Caco-2 (cell line): ENCODE data around the gene TP53TG5. TPM values are rescaled to one million over a fixed set of nuclear protein-coding genes. Genes with fewer than 3 reads are reported as not detected.

Experiments used
- BruUV-seq: library from RNA; stranded (reverse); fragments of 400-500 nt; replicated peaks from 2 replicates; lab custom pipeline; 2021; lab: Mats Ljungman, UMichigan
- CTCF ChIA-PET: fragments of 300-600 bp; sonication (Branson Sonifier 250); formaldehyde crosslinking; loops from one replicate; lab custom pipeline; 2022; ENCODE audit warnings: antibody characterized with exemption; lab: Charles Lee
- POLR2A ChIA-PET: fragments of 300-600 bp; sonication (Branson Sonifier 250); formaldehyde crosslinking; loops from one replicate; lab custom pipeline; 2022; ENCODE audit warnings: antibody characterized with exemption; lab: Charles Lee
- DNase-seq, 2 experiments: peaks; one replicate each; pipeline versions ENCODE4 v3.0.0 to v3.0.0-alpha.2; 2020 to 2022
- H3K27me3 ChIP-seq: replicated peaks from 2 replicates; pipeline ENCODE4 v1.6.0; 2011; ENCODE audit warnings: low read length; ENCODE audit not compliant: control insufficient read depth, insufficient read depth
- H3K36me3 ChIP-seq: 2 replicates; pipeline ENCODE4 v1.5.1; 2011; ENCODE audit warnings: low read length; ENCODE audit not compliant: control insufficient read depth, insufficient read depth
- H3K4me1 ChIP-seq: fragments of 250-450 bp; sonication (Bioruptor Pico); 2 replicates; pipeline ENCODE4 v1.5.1; 2020; ENCODE audit warnings: mild to moderate bottlenecking
- H3K4me3 ChIP-seq: 2 replicates; pipeline ENCODE4 v1.5.1; 2011; ENCODE audit warnings: low read depth, mild to moderate bottlenecking, control low read depth, low read length
- H3K9me3 ChIP-seq: fragments of 250-450 bp; sonication (Bioruptor Pico); 2 replicates; pipeline ENCODE4 v1.5.1; 2020; ENCODE audit warnings: mild to moderate bottlenecking, moderate library complexity
- H3K27ac Mint-ChIP-seq: one replicate; pipeline ENCODE4 v1.8.0; 2022; ENCODE audit warnings: mixed read lengths; ENCODE audit not compliant: unreplicated experiment
- H3K27me3 Mint-ChIP-seq: one replicate; pipeline ENCODE4 v1.8.0; 2022; ENCODE audit warnings: mixed read lengths; ENCODE audit not compliant: insufficient read depth, unreplicated experiment
- H3K36me3 Mint-ChIP-seq: one replicate; pipeline ENCODE4 v1.8.0; 2022; ENCODE audit warnings: mild to moderate bottlenecking, mixed read lengths; ENCODE audit not compliant: insufficient read depth, unreplicated experiment
- H3K4me1 Mint-ChIP-seq: one replicate; pipeline ENCODE4 v1.8.0; 2022; ENCODE audit warnings: low read depth, mixed read lengths; ENCODE audit not compliant: unreplicated experiment
- H3K4me3 Mint-ChIP-seq: one replicate; pipeline ENCODE4 v1.8.0; 2022; ENCODE audit warnings: mild to moderate bottlenecking, moderate library complexity, mixed read lengths; ENCODE audit not compliant: unreplicated experiment
- H3K9me3 Mint-ChIP-seq: one replicate; pipeline ENCODE4 v1.8.0; 2022; ENCODE audit warnings: mixed read lengths; ENCODE audit not compliant: unreplicated experiment
- CTCF ChIP-seq, 2 experiments: fragments of 200-600 bp in 1 of 2; IDR thresholded peaks; 1 replicate in 1 of 2; 2 replicates in 1 of 2; pipeline versions ENCODE4 v1.5.1 to v1.8.0; 2011 to 2022; ENCODE audit warnings: antibody characterized with exemption in 1 of 2, control low read depth in 1 of 2, inconsistent platforms in 1 of 2, low read depth in 1 of 2, low read length in 1 of 2, mild to moderate bottlenecking in 1 of 2, moderate library complexity in 1 of 2; ENCODE audit not compliant: insufficient read depth in 1 of 2, severe bottlenecking in 1 of 2, unreplicated experiment in 1 of 2
- intact Hi-C: fragments of 100-400 bp; cut with micrococcal nuclease; formaldehyde crosslinking; loops from one replicate; pipeline ENCODE4 v1.10.0; 2022; ENCODE audit not compliant: unreplicated experiment
- total RNA-seq: library from RNA; stranded (reverse); gene quantifications from 2 replicates; pipeline ENCODE4 v1.2.3, GENCODE V29; 2022

The TP53TG5 gene
- total RNA-seq, 1 experiment from 2014 or later = not detected

- H3K9me3 Mint-ChIP-seq = no peaks in the 10 kb centered on the region
- Histone ChIP-seq H3K4me3 (no peak overlapping the region), H3K27me3 (no peaks in the 10 kb centered on the region), H3K4me1 (peaks cover 12% of the 10 kb centered on the region; the same call in 1 of the 2 replicates), H3K9me3 (no peaks in the 10 kb centered on the region), H3K36me3 (peaks cover 15% of the 10 kb centered on the region)
- POLR2A ChIA-PET = no interaction called here
- H3K27ac Mint-ChIP-seq = no peak overlapping the region
- no peak for TF ChIP-seq CTCF (IDR thresholded peaks at IDR 0.05; ENCODE audit: insufficient read depth in 1 of 2, low read depth in 1 of 2, low read length in 1 of 2, severe bottlenecking in 1 of 2, unreplicated experiment in 1 of 2)
- DNase-seq = peak in 1 of 2 experiments; percentile 46
- peaks cover 4% of the 10 kb centered on the region for H3K4me1 Mint-ChIP-seq
- H3K36me3 Mint-ChIP-seq = peaks cover 48% of the 10 kb centered on the region
- no TSS peak for BruUV-seq
- H3K4me3 Mint-ChIP-seq = no peak overlapping the region
- CTCF ChIA-PET = interaction anchor here (0.6 to 2.9 kb wide), 6 partner anchors 9 to 379 kb away, joined by 3 to 13 read pairs (median 7); no protein-coding TSS in a partner anchor
- no peaks in the 10 kb centered on the region for H3K27me3 Mint-ChIP-seq
- intact Hi-C loops = no loop called here
Observed at GRCh38 chr20:45420125-45420524, 42.0 kb upstream of the TP53TG5 start.

GRCh38 chr20:45419188-45420091 lies 41.3 kb upstream of the TP53TG5 start:
- H3K27me3 ChIP-seq = no peaks in the 10 kb centered on the region
- peaks cover 13% of the 10 kb centered on the region; the same call in 1 of the 2 replicates for H3K4me1 ChIP-seq
- H3K4me3 ChIP-seq = no peak overlapping the region
- intact Hi-C loops = no loop called here
- H3K4me3 Mint-ChIP-seq = no peak overlapping the region
- H3K9me3 ChIP-seq = no peaks in the 10 kb centered on the region
- H3K9me3 Mint-ChIP-seq = no peaks in the 10 kb centered on the region
- no peak overlapping the region for H3K27ac Mint-ChIP-seq
- no peaks in the 10 kb centered on the region for H3K27me3 Mint-ChIP-seq
- peaks cover 15% of the 10 kb centered on the region for H3K36me3 ChIP-seq
- peaks cover 6% of the 10 kb centered on the region for H3K4me1 Mint-ChIP-seq
- no peak for TF ChIP-seq CTCF (IDR thresholded peaks at IDR 0.05; ENCODE audit: insufficient read depth in 1 of 2, low read depth in 1 of 2, low read length in 1 of 2, severe bottlenecking in 1 of 2, unreplicated experiment in 1 of 2)
- peaks cover 43% of the 10 kb centered on the region for H3K36me3 Mint-ChIP-seq
- ChIA-PET CTCF (interaction anchor here (0.6 to 2.5 kb wide), 6 partner anchors 8 to 379 kb away, joined by 3 to 13 read pairs (median 7); no protein-coding TSS in a partner anchor), POLR2A (no interaction called here)
- BruUV-seq = no TSS peak
- no peak for DNase-seq

- Histone ChIP-seq H3K36me3 (peaks cover 9% of the 10 kb centered on the region; the same call in 1 of the 2 replicates), H3K9me3 (no peaks in the 10 kb centered on the region), H3K27me3 (no peaks in the 10 kb centered on the region), H3K4me1 (peaks cover 13% of the 10 kb centered on the region; the same call in 1 of the 2 replicates), H3K4me3 (peak overlapping the region; percentile 89)
- H3K9me3 Mint-ChIP-seq = no peaks in the 10 kb centered on the region
- POLR2A ChIA-PET = interaction anchor here (0.8 to 1.7 kb wide), 5 partner anchors 10 to 170 kb away, joined by 3 to 15 read pairs (median 4); no protein-coding TSS in a partner anchor
- peak overlapping the region; percentile 87 for H3K4me3 Mint-ChIP-seq
- DNase-seq = no peak
- H3K27me3 Mint-ChIP-seq = no peaks in the 10 kb centered on the region
- intact Hi-C loops = loop anchor here (1.0 to 2.0 kb wide), 4 partner anchors 11 to 94 kb away; partner anchors contain the start of gene SYS1
- H3K36me3 Mint-ChIP-seq = peaks cover 22% of the 10 kb centered on the region
- TF ChIP-seq CTCF (IDR thresholded peaks at IDR 0.05; ENCODE audit: insufficient read depth in 1 of 2, low read depth in 1 of 2, low read length in 1 of 2, severe bottlenecking in 1 of 2, unreplicated experiment in 1 of 2) = no peak
- no peak overlapping the region for H3K27ac Mint-ChIP-seq
- CTCF ChIA-PET = interaction anchor here (1.8 to 2.1 kb wide), 4 partner anchors 20 to 354 kb away, joined by 6 to 19 read pairs (median 12); no protein-coding TSS in a partner anchor
- H3K4me1 Mint-ChIP-seq = peaks cover 6% of the 10 kb centered on the region
- BruUV-seq = TSS peak; percentile 55
Observed at GRCh38 chr20:45416917-45417316, 38.8 kb upstream of the TP53TG5 start.
